Right atrium auricular region (tissue), 2 donors: ENCODE results near the gene ADGRD1. TPM values are rescaled to one million over a fixed set of nuclear protein-coding genes. Genes with fewer than 3 reads are reported as not detected.

Source experiments
- DNase-seq: peaks from one replicate; pipeline ENCODE4 v3.0.0-alpha.2; 2019; ENCODE audit warnings: low spot score
- H3K27ac ChIP-seq, 2 donors: fragments of 200-600 bp; sonication (generic); 1 replicate in 1 of 2; 2 replicates in 1 of 2; pipeline ENCODE4 v1.5.1; 2016 to 2019
- H3K27me3 ChIP-seq, 2 donors: fragments of 200-600 bp; sonication (generic); one replicate each; pipeline versions ENCODE4 v1.5.1 to v1.6.0; 2017 to 2019
- H3K36me3 ChIP-seq: fragments of 200-600 bp; sonication (generic); one replicate; pipeline ENCODE4 v1.5.1; 2016
- H3K4me1 ChIP-seq, 2 donors: fragments of 200-600 bp; sonication (generic); one replicate each; pipeline versions ENCODE4 v1.5.1 to v1.6.0; 2017 to 2019
- H3K4me3 ChIP-seq, 2 donors: fragments of 200-600 bp; sonication (generic); 1 replicate in 1 of 2; 2 replicates in 1 of 2; pipeline ENCODE4 v1.5.1; 2017 to 2019; ENCODE audit warnings: mild to moderate bottlenecking in 1 of 2, moderate library complexity in 1 of 2
- H3K9me3 ChIP-seq, 2 donors: fragments of 200-600 bp; sonication (generic); one replicate each; pipeline ENCODE4 v1.5.1; 2019
- total RNA-seq, 2 donors: library from RNA; depleted of rRNA; stranded (reverse); fragments of >200 nt; gene quantifications; one replicate each; pipeline ENCODE4 v1.1.0, GENCODE V29; 2016
- TF ChIP-seq, protein P1 (sequence below), 2 donors: fragments of 200-600 bp; sonication (generic); IDR thresholded peaks; one replicate each; pipeline ENCODE4 v1.5.1; 2019; ENCODE audit warnings: antibody characterized with exemption in 2 of 2

ADGRD1 gene
- total RNA-seq, 2 donors from 2014 or later = 120 to 168 TPM

DNA sequence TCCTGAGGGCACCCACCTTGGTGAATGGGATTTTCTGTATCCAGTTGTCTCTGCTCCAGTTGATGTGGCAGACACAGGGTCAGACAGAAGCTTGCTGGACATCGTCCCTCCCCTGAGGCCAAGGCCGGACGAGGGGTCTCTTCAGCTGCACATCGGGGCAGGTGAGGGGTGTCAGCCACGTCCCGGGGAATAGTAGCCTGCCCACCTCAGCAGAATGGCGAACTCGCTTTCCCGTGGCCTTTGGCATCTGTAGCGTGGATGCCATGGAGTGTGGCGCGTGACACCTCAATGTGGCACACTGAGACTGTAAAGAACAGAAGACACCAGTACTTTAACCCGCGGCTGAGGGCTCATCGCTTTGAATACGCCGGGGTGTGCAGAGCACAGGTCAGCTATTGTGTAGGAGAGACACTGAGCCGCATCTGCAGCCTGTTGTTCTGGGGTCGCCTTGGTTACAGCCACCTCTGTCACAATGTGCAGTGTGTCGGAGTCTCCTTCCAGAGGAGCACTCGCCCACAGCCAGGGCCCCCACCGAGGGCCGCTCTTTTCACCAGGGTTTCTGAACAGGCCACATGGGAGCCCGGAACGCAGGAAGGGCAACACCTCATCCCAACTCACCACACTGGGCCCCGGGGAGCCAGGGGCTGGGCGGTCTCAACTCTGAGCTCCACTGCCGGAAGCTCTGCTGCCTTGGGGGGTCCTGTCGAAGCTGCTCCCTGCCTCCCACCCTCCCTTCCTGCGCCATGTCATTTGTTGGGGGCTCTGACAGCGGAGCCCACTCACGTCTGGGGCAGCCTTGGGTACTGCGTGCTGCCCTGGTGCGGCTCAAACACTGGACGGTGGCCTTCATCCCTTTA, 77.0 kb downstream of the ADGRD1 start:
- Histone ChIP-seq H3K4me3 (no peak overlapping the region), H3K27me3 (no peaks in the 10 kb centered on the region), H3K4me1 (peaks cover 0 to 42% of the 10 kb centered on the region in 2 donors), H3K36me3 (peaks cover 41% of the 10 kb centered on the region), H3K27ac (peak overlapping the region; percentile 82 to 85), H3K9me3 (no peaks in the 10 kb centered on the region)
- TF ChIP-seq, protein P1, sequence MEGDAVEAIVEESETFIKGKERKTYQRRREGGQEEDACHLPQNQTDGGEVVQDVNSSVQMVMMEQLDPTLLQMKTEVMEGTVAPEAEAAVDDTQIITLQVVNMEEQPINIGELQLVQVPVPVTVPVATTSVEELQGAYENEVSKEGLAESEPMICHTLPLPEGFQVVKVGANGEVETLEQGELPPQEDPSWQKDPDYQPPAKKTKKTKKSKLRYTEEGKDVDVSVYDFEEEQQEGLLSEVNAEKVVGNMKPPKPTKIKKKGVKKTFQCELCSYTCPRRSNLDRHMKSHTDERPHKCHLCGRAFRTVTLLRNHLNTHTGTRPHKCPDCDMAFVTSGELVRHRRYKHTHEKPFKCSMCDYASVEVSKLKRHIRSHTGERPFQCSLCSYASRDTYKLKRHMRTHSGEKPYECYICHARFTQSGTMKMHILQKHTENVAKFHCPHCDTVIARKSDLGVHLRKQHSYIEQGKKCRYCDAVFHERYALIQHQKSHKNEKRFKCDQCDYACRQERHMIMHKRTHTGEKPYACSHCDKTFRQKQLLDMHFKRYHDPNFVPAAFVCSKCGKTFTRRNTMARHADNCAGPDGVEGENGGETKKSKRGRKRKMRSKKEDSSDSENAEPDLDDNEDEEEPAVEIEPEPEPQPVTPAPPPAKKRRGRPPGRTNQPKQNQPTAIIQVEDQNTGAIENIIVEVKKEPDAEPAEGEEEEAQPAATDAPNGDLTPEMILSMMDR (IDR thresholded peaks at IDR 0.05) = no peak
- no peak for DNase-seq

DNA sequence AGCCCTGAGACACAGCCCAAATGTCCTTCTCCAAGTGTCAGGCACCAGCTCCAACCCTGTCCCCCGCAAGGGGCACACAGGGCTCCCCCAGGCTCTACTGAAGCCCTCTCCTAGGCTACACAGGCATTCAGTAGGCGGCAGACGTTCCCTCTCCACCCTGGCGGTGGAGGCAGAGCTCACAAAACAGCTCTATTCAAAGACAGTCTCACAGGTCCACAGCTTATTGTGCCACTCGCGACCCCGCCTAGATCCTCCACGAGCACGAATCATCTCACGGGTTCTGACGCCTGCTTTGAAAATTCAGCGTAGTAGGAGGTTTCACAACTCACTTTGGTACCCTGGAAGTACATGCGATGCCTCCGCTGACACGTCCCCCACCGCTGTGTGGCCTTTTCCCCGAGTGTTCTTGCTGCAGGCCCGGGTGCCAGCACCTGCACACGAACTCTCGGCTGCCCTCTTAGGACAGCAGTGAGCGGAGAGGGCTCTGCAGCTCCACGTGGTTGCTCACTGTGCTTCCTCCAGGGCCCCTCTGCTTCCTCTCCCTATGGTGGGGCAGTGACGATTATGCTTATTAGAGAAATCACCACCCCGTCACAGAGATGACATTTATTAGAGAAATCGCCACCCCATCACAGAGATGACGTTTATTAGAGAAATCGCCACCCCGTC, 78.5 kb downstream of the ADGRD1 start:
- peaks cover 0 to 36% of the 10 kb centered on the region in 2 donors for H3K4me1 ChIP-seq
- H3K27ac ChIP-seq = peak overlapping the region; percentile 82 to 85
- H3K4me3 ChIP-seq = no peak overlapping the region
- peaks cover 33% of the 10 kb centered on the region for H3K36me3 ChIP-seq
- no peak for DNase-seq
- TF ChIP-seq, protein P1 (IDR thresholded peaks at IDR 0.05) = no peak
- no peaks in the 10 kb centered on the region for H3K27me3 ChIP-seq
- H3K9me3 ChIP-seq = no peaks in the 10 kb centered on the region

DNA sequence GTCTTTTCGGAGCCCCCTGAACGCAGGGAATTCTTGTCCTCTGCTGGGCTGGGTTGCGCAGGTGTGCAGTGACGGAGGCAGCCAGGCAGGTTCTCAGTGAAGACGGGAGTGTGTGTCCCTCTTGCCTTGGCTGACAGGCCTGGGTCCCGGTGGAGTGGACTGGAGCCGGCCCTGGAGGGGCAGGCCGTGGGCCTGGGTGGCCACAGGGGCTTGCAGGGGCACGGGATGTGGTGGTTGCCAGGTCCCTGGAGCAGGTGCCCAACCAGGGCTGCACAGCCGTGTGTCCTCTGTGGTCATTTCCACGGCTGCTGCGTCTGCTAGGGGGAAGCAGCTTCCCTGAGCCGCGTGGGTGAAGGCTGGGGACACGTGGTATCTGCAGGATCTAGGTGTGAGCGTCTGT, 79.8 kb downstream of the ADGRD1 start:
- Histone ChIP-seq H3K27me3 (no peaks in the 10 kb centered on the region), H3K36me3 (peaks cover 41% of the 10 kb centered on the region), H3K27ac (peak overlapping the region in 1 of 2 donors; percentile 76), H3K4me3 (no peak overlapping the region), H3K9me3 (no peaks in the 10 kb centered on the region), H3K4me1 (peaks cover 0 to 27% of the 10 kb centered on the region in 2 donors)
- TF ChIP-seq, protein P1 (IDR thresholded peaks at IDR 0.05) = no peak
- no peak for DNase-seq

DNA sequence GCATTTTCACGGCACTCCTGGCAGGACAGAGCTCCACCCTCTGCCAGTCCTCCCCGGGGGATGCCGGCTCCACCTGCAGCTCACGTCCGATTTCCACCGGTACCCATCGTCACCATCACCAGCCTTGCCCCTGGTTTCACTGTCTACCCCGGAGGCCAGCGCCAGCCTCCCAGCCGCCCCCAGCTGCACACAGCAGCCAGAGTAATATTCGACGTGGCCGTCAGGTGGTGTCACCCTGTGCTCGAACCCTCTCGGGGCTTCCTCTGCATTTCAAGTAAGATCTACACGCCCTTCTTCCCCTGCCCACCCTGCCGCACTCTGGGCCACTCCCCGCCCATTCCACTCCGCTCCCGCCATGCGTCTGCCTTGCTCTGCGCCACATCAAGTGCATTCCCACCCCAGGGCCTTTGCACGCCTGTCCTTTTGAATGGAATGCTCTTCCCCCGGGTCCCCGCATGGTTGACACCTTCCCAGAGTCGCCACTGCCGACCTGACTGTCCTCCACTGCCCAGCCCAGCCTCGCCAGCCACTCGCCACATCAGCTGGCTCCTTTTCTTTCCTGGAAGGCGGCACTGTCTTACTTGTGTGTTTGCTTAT, 80.3 kb downstream of the ADGRD1 start:
- Histone ChIP-seq H3K27ac (peak overlapping the region in 1 of 2 donors; percentile 76), H3K9me3 (no peaks in the 10 kb centered on the region), H3K4me1 (peaks cover 0 to 26% of the 10 kb centered on the region in 2 donors), H3K36me3 (peaks cover 46% of the 10 kb centered on the region), H3K27me3 (no peaks in the 10 kb centered on the region), H3K4me3 (no peak overlapping the region)
- DNase-seq = no peak
- TF ChIP-seq, protein P1 (IDR thresholded peaks at IDR 0.05) = no peak

DNA sequence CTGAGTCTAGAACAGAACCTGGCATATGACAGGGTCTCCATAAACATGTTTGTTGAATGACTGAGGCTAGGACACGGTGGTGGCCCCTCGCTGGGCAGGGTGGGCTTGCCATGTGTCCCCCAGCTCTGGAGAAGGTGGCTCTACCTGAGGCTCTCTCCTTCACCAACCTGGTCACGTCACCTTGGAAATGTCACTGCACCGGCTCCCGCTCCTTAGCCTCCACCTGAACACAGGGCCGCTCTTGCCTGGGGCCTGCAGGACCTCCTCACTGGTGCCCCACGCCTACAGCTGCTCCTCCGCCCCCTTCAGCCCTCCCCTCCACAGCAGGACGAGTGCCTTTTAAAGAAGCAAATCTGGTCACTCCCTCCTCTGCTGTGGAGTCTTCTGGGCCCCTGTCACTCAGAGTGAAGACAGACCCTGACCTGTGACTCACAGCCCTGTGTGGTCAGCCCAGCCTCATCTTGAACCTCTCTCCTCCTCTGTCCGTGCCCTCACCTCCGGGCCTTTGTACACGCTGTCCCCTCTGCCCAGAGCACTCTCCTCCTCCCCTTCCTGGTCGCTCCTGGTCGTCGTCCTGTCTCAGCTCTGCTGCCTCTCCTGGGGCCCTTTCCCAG, 81.0 kb downstream of the ADGRD1 start:
- DNase-seq = no peak
- Histone ChIP-seq H3K4me3 (no peak overlapping the region), H3K27ac (peak overlapping the region; percentile 43 to 76), H3K27me3 (no peaks in the 10 kb centered on the region), H3K36me3 (peaks cover 53% of the 10 kb centered on the region), H3K4me1 (peaks cover 0 to 31% of the 10 kb centered on the region in 2 donors), H3K9me3 (no peaks in the 10 kb centered on the region)
- TF ChIP-seq, protein P1 (IDR thresholded peaks at IDR 0.05) = no peak
